Vagina (tissue), 2 donors: ENCODE measurements around the gene PNPLA1. TPM values are rescaled to one million over a fixed set of nuclear protein-coding genes. Genes with fewer than 3 reads are reported as not detected.

Source experiments
- DNase-seq, 2 donors: peaks; one replicate each; pipeline ENCODE4 v3.0.0-alpha.2; 2017; ENCODE audit errors: extremely low spot score in 2 of 2
- H3K27ac ChIP-seq: fragments of 200-600 bp; sonication (generic); one replicate; pipeline ENCODE4 v1.5.1; 2019
- H3K27me3 ChIP-seq: fragments of 200-600 bp; sonication (generic); one replicate; pipeline ENCODE4 v1.5.1; 2019
- H3K36me3 ChIP-seq, 2 donors: fragments of 200-600 bp; sonication (generic); one replicate each; pipeline ENCODE4 v1.5.1; 2017 to 2019
- H3K4me1 ChIP-seq: fragments of 200-600 bp; sonication (generic); one replicate; pipeline ENCODE4 v1.5.1; 2019
- H3K4me3 ChIP-seq, 2 donors: fragments of 200-600 bp; sonication (generic); 1 replicate in 1 of 2; 2 replicates in 1 of 2; pipeline ENCODE4 v1.5.1; 2016 to 2019
- H3K9me3 ChIP-seq: fragments of 200-600 bp; sonication (generic); one replicate; pipeline ENCODE4 v1.5.1; 2019
- POLR2A ChIP-seq, 2 donors: fragments of 450-650 bp; IDR thresholded peaks; one replicate each; pipeline ENCODE4 v1.6.1; 2017; ENCODE audit warnings: antibody characterized with exemption in 2 of 2, mild to moderate bottlenecking in 2 of 2, moderate library complexity in 2 of 2
- POLR2AphosphoS5 ChIP-seq, 2 donors: sonication (generic); formaldehyde crosslinking; IDR thresholded peaks; one replicate each; pipeline ENCODE4 v1.9.0; 2017; ENCODE audit warnings: antibody characterized with exemption in 2 of 2, mild to moderate bottlenecking in 2 of 2, low read depth in 1 of 2; ENCODE audit not compliant: insufficient read depth in 1 of 2
- intact Hi-C: fragments of 100-400 bp; cut with DNase I; formaldehyde crosslinking; loops from one replicate; pipeline ENCODE4 v1.15.1; 2023
- total RNA-seq: library from RNA; depleted of rRNA; stranded (reverse); fragments of >200 nt; gene quantifications from one replicate; pipeline ENCODE4 v1.2.3, GENCODE V29; 2016
- TF ChIP-seq, protein P1 (sequence below), 3 experiments: fragments of 450-650 bp in 2 of 3; fragments of 200-600 bp in 1 of 3; sonication (generic) in 1 of 3; IDR thresholded peaks; one replicate each; pipeline ENCODE4 v1.5.1; 2017 to 2019; ENCODE audit warnings: antibody characterized with exemption in 3 of 3, mild to moderate bottlenecking in 2 of 3, moderate library complexity in 2 of 3

The PNPLA1 gene
- total RNA-seq, 1 donor from 2014 or later = not detected

DNA sequence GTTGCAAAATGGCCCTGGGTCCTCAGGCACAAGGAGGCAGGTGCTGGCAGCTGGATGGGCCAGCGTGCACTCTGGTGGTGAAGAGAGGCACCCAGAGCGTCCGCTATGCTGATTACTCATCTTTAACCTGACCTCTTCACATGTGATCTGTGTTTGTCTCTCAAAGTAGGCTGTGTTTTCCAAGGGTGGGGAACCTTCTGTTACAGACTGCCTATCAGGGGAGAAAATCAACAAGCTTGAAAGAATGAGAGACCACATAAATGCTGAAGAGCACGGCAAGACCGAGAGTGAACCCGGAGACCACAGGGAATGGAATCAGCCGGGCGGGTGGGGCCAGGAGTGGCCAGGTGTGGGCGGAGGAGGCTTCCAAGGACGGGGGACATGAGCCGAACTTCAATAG lies 50.6 kb downstream of the PNPLA1 start:
- Histone ChIP-seq H3K27me3 (no peaks in the 10 kb centered on the region), H3K36me3 (no peaks in the 10 kb centered on the region), H3K4me1 (no peaks in the 10 kb centered on the region), H3K27ac (no peak overlapping the region), H3K9me3 (no peaks in the 10 kb centered on the region), H3K4me3 (no peak overlapping the region)
- TF ChIP-seq POLR2AphosphoS5 (IDR thresholded peaks at IDR 0.05; ENCODE audit: insufficient read depth in 1 of 2, low read depth in 1 of 2) (no peak), POLR2A (IDR thresholded peaks at IDR 0.05) (no peak)
- TF ChIP-seq, protein P1, sequence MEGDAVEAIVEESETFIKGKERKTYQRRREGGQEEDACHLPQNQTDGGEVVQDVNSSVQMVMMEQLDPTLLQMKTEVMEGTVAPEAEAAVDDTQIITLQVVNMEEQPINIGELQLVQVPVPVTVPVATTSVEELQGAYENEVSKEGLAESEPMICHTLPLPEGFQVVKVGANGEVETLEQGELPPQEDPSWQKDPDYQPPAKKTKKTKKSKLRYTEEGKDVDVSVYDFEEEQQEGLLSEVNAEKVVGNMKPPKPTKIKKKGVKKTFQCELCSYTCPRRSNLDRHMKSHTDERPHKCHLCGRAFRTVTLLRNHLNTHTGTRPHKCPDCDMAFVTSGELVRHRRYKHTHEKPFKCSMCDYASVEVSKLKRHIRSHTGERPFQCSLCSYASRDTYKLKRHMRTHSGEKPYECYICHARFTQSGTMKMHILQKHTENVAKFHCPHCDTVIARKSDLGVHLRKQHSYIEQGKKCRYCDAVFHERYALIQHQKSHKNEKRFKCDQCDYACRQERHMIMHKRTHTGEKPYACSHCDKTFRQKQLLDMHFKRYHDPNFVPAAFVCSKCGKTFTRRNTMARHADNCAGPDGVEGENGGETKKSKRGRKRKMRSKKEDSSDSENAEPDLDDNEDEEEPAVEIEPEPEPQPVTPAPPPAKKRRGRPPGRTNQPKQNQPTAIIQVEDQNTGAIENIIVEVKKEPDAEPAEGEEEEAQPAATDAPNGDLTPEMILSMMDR (IDR thresholded peaks at IDR 0.05) = no peak
- intact Hi-C loops = no loop called here
- DNase-seq = no peak

DNA sequence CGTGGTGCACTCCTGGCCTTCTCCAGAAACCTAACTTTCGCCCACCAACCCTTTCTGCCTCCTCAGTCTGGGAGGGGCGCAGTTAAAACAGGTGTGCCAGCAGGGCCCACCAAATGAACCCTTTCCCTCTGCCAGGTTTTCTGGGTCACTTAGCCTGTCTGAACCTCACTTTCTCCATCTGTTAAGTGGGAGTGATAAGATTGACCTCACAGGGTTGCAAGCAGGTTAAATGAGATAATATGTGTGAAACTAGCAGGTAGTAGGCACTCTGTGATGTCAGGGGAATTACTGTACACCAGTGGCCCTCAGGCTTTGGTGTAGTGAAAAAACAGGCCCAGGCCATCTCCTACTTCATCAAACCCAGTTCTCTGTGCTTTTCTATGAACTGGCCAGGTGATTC lies 52.7 kb downstream of the PNPLA1 start:
- H3K27ac ChIP-seq = no peak overlapping the region
- intact Hi-C loops = no loop called here
- H3K4me3 ChIP-seq = no peak overlapping the region
- no peaks in the 10 kb centered on the region for H3K27me3 ChIP-seq
- no peaks in the 10 kb centered on the region for H3K9me3 ChIP-seq
- TF ChIP-seq POLR2A (IDR thresholded peaks at IDR 0.05) = no peak
- TF ChIP-seq, protein P1 (IDR thresholded peaks at IDR 0.05) = no peak
- TF ChIP-seq POLR2AphosphoS5 (IDR thresholded peaks at IDR 0.05; ENCODE audit: insufficient read depth in 1 of 2, low read depth in 1 of 2) = no peak
- H3K36me3 ChIP-seq = no peaks in the 10 kb centered on the region
- DNase-seq = no peak
- no peaks in the 10 kb centered on the region for H3K4me1 ChIP-seq

DNA sequence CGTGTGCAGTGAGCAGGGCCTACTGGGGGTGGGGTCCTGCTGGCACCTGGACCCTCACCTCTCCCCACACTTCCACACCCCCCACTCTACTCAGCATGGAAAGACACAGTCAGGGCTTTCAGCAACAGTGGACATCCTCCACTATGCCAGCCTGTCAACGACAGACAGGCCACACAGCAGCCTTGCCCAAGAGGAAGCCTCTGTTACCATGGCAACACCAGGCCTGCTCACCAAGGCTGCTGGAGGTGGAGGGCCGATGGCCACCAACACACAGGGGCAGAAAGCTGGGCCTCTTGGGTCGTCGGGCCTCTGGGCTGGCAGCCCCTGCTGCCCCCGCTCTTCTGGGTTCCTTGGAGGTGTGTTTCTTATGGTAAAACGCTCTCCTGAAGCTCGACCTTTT lies 53.2 kb downstream of the PNPLA1 start:
- intact Hi-C loops = no loop called here
- H3K27me3 ChIP-seq = no peaks in the 10 kb centered on the region
- H3K27ac ChIP-seq = no peak overlapping the region
- H3K4me3 ChIP-seq = no peak overlapping the region
- DNase-seq = no peak
- H3K4me1 ChIP-seq = no peaks in the 10 kb centered on the region
- no peaks in the 10 kb centered on the region for H3K36me3 ChIP-seq
- no peaks in the 10 kb centered on the region for H3K9me3 ChIP-seq
- TF ChIP-seq POLR2AphosphoS5 (IDR thresholded peaks at IDR 0.05; ENCODE audit: insufficient read depth in 1 of 2, low read depth in 1 of 2) (no peak), POLR2A (IDR thresholded peaks at IDR 0.05) (no peak)
- TF ChIP-seq, protein P1 (IDR thresholded peaks at IDR 0.05) = no peak

DNA sequence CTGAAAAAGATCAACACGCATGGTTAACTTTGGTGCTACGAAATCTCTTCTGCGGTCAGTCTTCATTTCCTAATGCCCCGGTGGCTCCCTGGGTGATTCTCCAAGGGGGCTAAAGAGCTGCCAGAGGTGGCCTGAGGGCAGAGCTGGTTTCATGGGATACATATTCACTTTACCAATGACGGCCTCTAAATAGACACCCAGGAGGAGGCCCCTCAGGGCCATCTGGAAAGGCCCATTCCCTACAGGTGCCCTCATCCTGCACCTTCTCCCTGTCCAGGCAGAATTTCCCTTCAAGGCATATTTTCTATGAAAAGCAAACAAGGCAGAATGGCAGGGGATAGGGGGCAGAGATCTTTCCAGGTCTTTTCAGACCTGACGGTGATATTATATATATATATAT lies 54.3 kb downstream of the PNPLA1 start:
- intact Hi-C loops = no loop called here
- Histone ChIP-seq H3K9me3 (no peaks in the 10 kb centered on the region), H3K27me3 (no peaks in the 10 kb centered on the region), H3K27ac (no peak overlapping the region), H3K36me3 (no peaks in the 10 kb centered on the region), H3K4me3 (no peak overlapping the region), H3K4me1 (no peaks in the 10 kb centered on the region)
- TF ChIP-seq, protein P1 (IDR thresholded peaks at IDR 0.05) = no peak
- TF ChIP-seq POLR2A (IDR thresholded peaks at IDR 0.05) = no peak
- no peak for TF ChIP-seq POLR2AphosphoS5 (IDR thresholded peaks at IDR 0.05; ENCODE audit: insufficient read depth in 1 of 2, low read depth in 1 of 2)
- DNase-seq = no peak

DNA sequence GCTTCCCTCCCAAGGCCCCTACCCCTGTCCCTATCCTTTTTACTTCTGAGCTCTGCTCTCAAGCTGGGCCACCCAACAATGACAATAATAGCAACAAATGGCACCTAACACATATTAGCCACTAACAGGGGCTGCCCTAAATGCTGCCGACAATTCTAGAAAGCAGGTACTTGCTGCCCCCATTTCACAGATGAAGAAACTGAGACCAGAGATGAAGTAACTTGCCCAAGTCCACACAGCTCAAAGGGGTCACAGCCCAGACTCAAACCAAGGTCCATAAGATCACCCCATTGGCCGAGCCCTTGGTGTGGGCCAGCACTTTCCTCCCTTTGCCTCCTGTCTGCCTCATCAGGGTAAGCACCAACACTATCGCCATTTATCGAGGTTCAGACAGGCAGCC lies 54.9 kb downstream of the PNPLA1 start:
- Histone ChIP-seq H3K27ac (no peak overlapping the region), H3K4me1 (no peaks in the 10 kb centered on the region), H3K9me3 (no peaks in the 10 kb centered on the region), H3K27me3 (no peaks in the 10 kb centered on the region), H3K36me3 (no peaks in the 10 kb centered on the region), H3K4me3 (no peak overlapping the region)
- DNase-seq = no peak
- TF ChIP-seq POLR2AphosphoS5 (IDR thresholded peaks at IDR 0.05; ENCODE audit: insufficient read depth in 1 of 2, low read depth in 1 of 2) (no peak), POLR2A (IDR thresholded peaks at IDR 0.05) (no peak)
- TF ChIP-seq, protein P1 (IDR thresholded peaks at IDR 0.05) = no peak
- intact Hi-C loops = no loop called here
